Astrocyte (in vitro differentiated cells and primary cell): Measurements from ENCODE around the gene SERPINI2.

Source experiments
- EZH2 ChIP-seq: IDR thresholded peaks from 2 replicates; pipeline ENCODE4 v1.6.1; 2012; ENCODE audit warnings: mild to moderate bottlenecking, low read length, inconsistent platforms; ENCODE audit not compliant: insufficient read depth
- TF ChIP-seq, protein P1 (sequence below): IDR thresholded peaks from 2 replicates; pipeline ENCODE4 v1.5.1; 2011; ENCODE audit warnings: low read depth, mild to moderate bottlenecking, inconsistent platforms, low read length, moderate library complexity; ENCODE audit not compliant: insufficient read depth

DNA sequence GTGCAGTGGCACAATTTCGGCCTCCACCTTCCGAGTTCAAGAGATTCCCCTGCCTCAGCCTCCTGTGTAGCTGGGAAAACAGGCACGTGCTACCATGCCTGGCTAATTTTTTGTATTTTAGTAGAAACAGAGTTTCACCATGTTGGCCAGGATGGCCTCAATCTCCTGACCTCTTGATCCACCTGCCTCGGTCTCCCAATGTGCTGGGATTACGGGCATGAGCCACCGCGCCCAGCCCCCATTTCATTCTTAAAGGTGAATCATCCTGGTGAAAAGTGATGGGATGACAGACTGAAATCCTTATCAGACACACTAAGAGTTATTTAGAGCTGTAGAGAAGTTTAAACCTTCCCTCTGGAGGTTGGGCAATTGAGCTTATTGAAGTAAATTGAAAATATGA is 24.1 kb upstream of the SERPINI2 start:
- TF ChIP-seq, protein P1, sequence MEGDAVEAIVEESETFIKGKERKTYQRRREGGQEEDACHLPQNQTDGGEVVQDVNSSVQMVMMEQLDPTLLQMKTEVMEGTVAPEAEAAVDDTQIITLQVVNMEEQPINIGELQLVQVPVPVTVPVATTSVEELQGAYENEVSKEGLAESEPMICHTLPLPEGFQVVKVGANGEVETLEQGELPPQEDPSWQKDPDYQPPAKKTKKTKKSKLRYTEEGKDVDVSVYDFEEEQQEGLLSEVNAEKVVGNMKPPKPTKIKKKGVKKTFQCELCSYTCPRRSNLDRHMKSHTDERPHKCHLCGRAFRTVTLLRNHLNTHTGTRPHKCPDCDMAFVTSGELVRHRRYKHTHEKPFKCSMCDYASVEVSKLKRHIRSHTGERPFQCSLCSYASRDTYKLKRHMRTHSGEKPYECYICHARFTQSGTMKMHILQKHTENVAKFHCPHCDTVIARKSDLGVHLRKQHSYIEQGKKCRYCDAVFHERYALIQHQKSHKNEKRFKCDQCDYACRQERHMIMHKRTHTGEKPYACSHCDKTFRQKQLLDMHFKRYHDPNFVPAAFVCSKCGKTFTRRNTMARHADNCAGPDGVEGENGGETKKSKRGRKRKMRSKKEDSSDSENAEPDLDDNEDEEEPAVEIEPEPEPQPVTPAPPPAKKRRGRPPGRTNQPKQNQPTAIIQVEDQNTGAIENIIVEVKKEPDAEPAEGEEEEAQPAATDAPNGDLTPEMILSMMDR: no peak
- TF ChIP-seq EZH2: no peak
